ENCODE measurements around the gene MKX. TPM values are rescaled to one million over a fixed set of nuclear protein-coding genes. Genes with fewer than 3 reads are reported as not detected.

MKX gene
- total RNA-seq, 1 donor from 2014 or later: 3.9 TPM

GRCh38 chr10:27714349-27714748 is 31.3 kb downstream of the MKX start:
- TF ChIP-seq EZH2 (IDR thresholded peaks at IDR 0.05; ENCODE audit: insufficient read depth, low read length): no peak
- no peak for TF ChIP-seq CTCF (IDR thresholded peaks at IDR 0.05; ENCODE audit: insufficient read depth, low read depth, low read length)
- H3K4me3 ChIP-seq (ENCODE audit: insufficient read depth, low read depth, low read length): no peak overlapping the region
- H3K27ac ChIP-seq (ENCODE audit: low read depth, low read length): no peak overlapping the region
- no peaks in the 10 kb centered on the region for H3K36me3 ChIP-seq (ENCODE audit: insufficient read depth, low read length)
- peak overlapping the region; percentile 27 for H3K4me2 ChIP-seq (ENCODE audit: low read length)
- Mint-ChIP-seq H3K4me1 (ENCODE audit: low read depth, unreplicated experiment) (peaks cover 17% of the 10 kb centered on the region), H3K27me3 (ENCODE audit: low read depth, unreplicated experiment) (peaks cover 5% of the 10 kb centered on the region), H3K9me3 (ENCODE audit: unreplicated experiment) (no peaks in the 10 kb centered on the region), H3K27ac (ENCODE audit: unreplicated experiment) (no peak overlapping the region), H3K36me3 (ENCODE audit: low read depth, unreplicated experiment) (no peaks in the 10 kb centered on the region), H3K4me3 (ENCODE audit: unreplicated experiment) (no peak overlapping the region)
- FAIRE-seq: no peak
- H3K9ac ChIP-seq (ENCODE audit: low read length): no peak overlapping the region
- H2AFZ ChIP-seq (ENCODE audit: low read depth, low read length): no peak overlapping the region
- no peaks in the 10 kb centered on the region for H3K4me1 ChIP-seq (ENCODE audit: insufficient read depth, low read length)
- no peak for DNase-seq (ENCODE audit: low read depth)
- H3K27me3 ChIP-seq (ENCODE audit: insufficient read depth, low read length): no peaks in the 10 kb centered on the region
- no peaks in the 10 kb centered on the region for H4K20me1 ChIP-seq (ENCODE audit: insufficient read depth, low read length)
- H3K9me3 ChIP-seq (ENCODE audit: insufficient read depth, low read depth, low read length): no peaks in the 10 kb centered on the region
- H3K79me2 ChIP-seq (ENCODE audit: insufficient read depth, low read length): no peaks in the 10 kb centered on the region

GRCh38 chr10:27713941-27714340 is 31.7 kb downstream of the MKX start:
- DNase-seq (ENCODE audit: low read depth) (no peak), FAIRE-seq (peak; percentile 17)
- H3K79me2 ChIP-seq (ENCODE audit: insufficient read depth, low read length): no peaks in the 10 kb centered on the region
- no peaks in the 10 kb centered on the region for H4K20me1 ChIP-seq (ENCODE audit: insufficient read depth, low read length)
- H3K36me3 ChIP-seq (ENCODE audit: insufficient read depth, low read length): no peaks in the 10 kb centered on the region
- H3K9ac ChIP-seq (ENCODE audit: low read length): no peak overlapping the region
- no peak overlapping the region for H3K4me3 ChIP-seq (ENCODE audit: insufficient read depth, low read depth, low read length)
- H3K27me3 ChIP-seq (ENCODE audit: insufficient read depth, low read length): no peaks in the 10 kb centered on the region
- H3K4me1 Mint-ChIP-seq (ENCODE audit: low read depth, unreplicated experiment): peaks cover 17% of the 10 kb centered on the region
- peak overlapping the region; percentile 27 for H3K4me2 ChIP-seq (ENCODE audit: low read length)
- H3K27ac Mint-ChIP-seq (ENCODE audit: unreplicated experiment): no peak overlapping the region
- H3K36me3 Mint-ChIP-seq (ENCODE audit: low read depth, unreplicated experiment): no peaks in the 10 kb centered on the region
- H3K4me1 ChIP-seq (ENCODE audit: insufficient read depth, low read length): no peaks in the 10 kb centered on the region
- no peaks in the 10 kb centered on the region for H3K9me3 Mint-ChIP-seq (ENCODE audit: unreplicated experiment)
- no peak overlapping the region for H3K4me3 Mint-ChIP-seq (ENCODE audit: unreplicated experiment)
- H3K27ac ChIP-seq (ENCODE audit: low read depth, low read length): no peak overlapping the region
- no peak for TF ChIP-seq EZH2 (IDR thresholded peaks at IDR 0.05; ENCODE audit: insufficient read depth, low read length)
- no peak for TF ChIP-seq CTCF (IDR thresholded peaks at IDR 0.05; ENCODE audit: insufficient read depth, low read depth, low read length)
- H2AFZ ChIP-seq (ENCODE audit: low read depth, low read length): no peak overlapping the region
- H3K27me3 Mint-ChIP-seq (ENCODE audit: low read depth, unreplicated experiment): peaks cover 5% of the 10 kb centered on the region
- no peaks in the 10 kb centered on the region for H3K9me3 ChIP-seq (ENCODE audit: insufficient read depth, low read depth, low read length)

GRCh38 chr10:27710014-27710413 is 35.6 kb downstream of the MKX start:
- H3K27ac Mint-ChIP-seq (ENCODE audit: unreplicated experiment): no peak overlapping the region
- H3K9me3 Mint-ChIP-seq (ENCODE audit: unreplicated experiment): no peaks in the 10 kb centered on the region
- no peak for TF ChIP-seq CTCF (IDR thresholded peaks at IDR 0.05; ENCODE audit: insufficient read depth, low read depth, low read length)

More at GRCh38 chr10:27710014-27710413, 35.6 kb downstream of the MKX start:
- Histone ChIP-seq H3K36me3 (ENCODE audit: insufficient read depth, low read length) (no peaks in the 10 kb centered on the region), H3K9me3 (ENCODE audit: insufficient read depth, low read depth, low read length) (no peaks in the 10 kb centered on the region), H4K20me1 (ENCODE audit: insufficient read depth, low read length) (no peaks in the 10 kb centered on the region), H3K27ac (ENCODE audit: low read depth, low read length) (no peak overlapping the region), H3K4me3 (ENCODE audit: insufficient read depth, low read depth, low read length) (no peak overlapping the region), H2AFZ (ENCODE audit: low read depth, low read length) (no peak overlapping the region), H3K4me2 (ENCODE audit: low read length) (no peak overlapping the region), H3K27me3 (ENCODE audit: insufficient read depth, low read length) (no peaks in the 10 kb centered on the region), H3K9ac (ENCODE audit: low read length) (no peak overlapping the region), H3K4me1 (ENCODE audit: insufficient read depth, low read length) (no peaks in the 10 kb centered on the region), H3K79me2 (ENCODE audit: insufficient read depth, low read length) (no peaks in the 10 kb centered on the region)
- H3K27me3 Mint-ChIP-seq (ENCODE audit: low read depth, unreplicated experiment): peaks cover 5% of the 10 kb centered on the region
- no peaks in the 10 kb centered on the region for H3K36me3 Mint-ChIP-seq (ENCODE audit: low read depth, unreplicated experiment)
- DNase-seq (ENCODE audit: low read depth): no peak
- H3K4me1 Mint-ChIP-seq (ENCODE audit: low read depth, unreplicated experiment): peaks cover 4% of the 10 kb centered on the region
- FAIRE-seq: no peak
- H3K4me3 Mint-ChIP-seq (ENCODE audit: unreplicated experiment): no peak overlapping the region
